ENCODE results near the gene CPEB4. TPM values are rescaled to one million over a fixed set of nuclear protein-coding genes. Genes with fewer than 3 reads are reported as not detected.

CPEB4 gene
- total and polyA plus RNA-seq, 9 of the 15 experiments (the other 6 are each of a cell fraction or from before 2014, with no cell fraction given): 7.4 to 21.3 (median 12.4) TPM

- no peak for FAIRE-seq
- Histone ChIP-seq H3K27me3 (ENCODE audit: control insufficient read depth in 2 of 2, insufficient read depth in 2 of 2, low read length in 2 of 2) (no peaks in the 10 kb centered on the region), H3K4me3 (no peak overlapping the region), H3K4me1 (replicated peaks in 1 of 2; ENCODE audit: control insufficient read depth in 2 of 2, insufficient read depth in 2 of 2, low read length in 2 of 2) (peaks cover 5 to 31% of the 10 kb centered on the region in 2 experiments; a peak in 4 of 5 replicates), H3K79me2 (ENCODE audit: control insufficient read depth, insufficient read depth, low read length) (peaks cover 73% of the 10 kb centered on the region), H2AFZ (ENCODE audit: low read depth, low read length) (no peak overlapping the region), H3K9me3 (replicated peaks; ENCODE audit: control insufficient read depth, insufficient read depth, low read depth, low read length) (no peaks in the 10 kb centered on the region), H3K9me1 (ENCODE audit: control insufficient read depth, insufficient read depth, low read length) (peaks cover 7% of the 10 kb centered on the region), H3K4me2 (ENCODE audit: insufficient read depth, low read length) (no peak overlapping the region), H3K9ac (ENCODE audit: insufficient read depth in 1 of 2, low read depth in 2 of 2, low read length in 2 of 2) (no peak overlapping the region), H3K36me3 (ENCODE audit: control insufficient read depth, insufficient read depth, low read length) (peaks cover 41% of the 10 kb centered on the region), H4K20me1 (replicated peaks; ENCODE audit: control insufficient read depth, insufficient read depth, low read length) (no peaks in the 10 kb centered on the region; the same call in 1 of the 2 replicates), H3K27ac (ENCODE audit: extremely low read depth, low read depth, low read length) (no peak overlapping the region)
- CTCF ChIA-PET (ENCODE audit: low intra/inter-chr PET ratio): no interaction called here
- DNase-seq (ENCODE audit: extremely low read depth in 1 of 4, low spot score in 3 of 4): no peak
- POLR2A ChIA-PET: interaction anchor here (1.0 kb wide), 1 partner anchor 82 kb away, joined by 4 read pairs; no protein-coding TSS in a partner anchor
- ATAC-seq: no peak
- 47% methylated on average over 3 of the region's 3 CpGs for WGBS (ENCODE audit: insufficient coverage, low coverage, missing lambda C conversion rate)
- TF ChIP-seq TEAD4 (IDR thresholded peaks at IDR 0.05; ENCODE audit: low read length): peak; percentile 25; the same call in 1 of the 2 replicates
- no peak for TF ChIP-seq TEAD4 (CRISPR knock-in tag; IDR thresholded peaks at IDR 0.05; ENCODE audit: borderline replicate concordance)
- TF ChIP-seq MEIS2 (IDR thresholded peaks at IDR 0.05; ENCODE audit: partially characterized antibody): peak; percentile 21
- no peak for TF ChIP-seq ZBTB9 (CRISPR knock-in tag; IDR thresholded peaks at IDR 0.05)
- TF ChIP-seq ARID1B (IDR thresholded peaks at IDR 0.05): peak; percentile 23; the same call in 1 of the 2 replicates
- TF ChIP-seq ARID3A (IDR thresholded peaks at IDR 0.05; ENCODE audit: borderline replicate concordance, low read depth, low read length): no peak
- TF ChIP-seq EP400 (IDR thresholded peaks at IDR 0.05): peak; percentile 12; the same call in 1 of the 2 replicates
- TF ChIP-seq ZNF217 (CRISPR knock-in tag; IDR thresholded peaks at IDR 0.05): no peak
- TF ChIP-seq TSC22D4 (tag; IDR thresholded peaks at IDR 0.05): no peak
- TF ChIP-seq ELK3 (CRISPR knock-in tag; IDR thresholded peaks at IDR 0.05): no peak
- intact Hi-C loops (cut with micrococcal nuclease): no loop called here
- in situ Hi-C loops (cut with MboI): no loop called here
- BruUV-seq (replicated peaks): no TSS peak
Observed at GRCh38 chr5:173920866-173921555, 32.9 kb downstream of the CPEB4 start.
